AG09319 (cell line): Measurements from ENCODE around the gene NFIB.
A peak's percentile ranks its signal among the peaks of the same experiment; 100 is the strongest.

Experiments
- DNase-seq: peaks from one replicate; pipeline ENCODE4 v3.0.0-alpha.2; 2010; ENCODE audit warnings: low read depth; ENCODE audit errors: extremely low read depth
- TF ChIP-seq, protein P1 (sequence below): IDR thresholded peaks from 2 replicates; pipeline ENCODE4 v1.5.1; 2011; ENCODE audit warnings: low read depth, mild to moderate bottlenecking, inconsistent platforms, low read length, moderate library complexity

NFIB gene

DNA sequence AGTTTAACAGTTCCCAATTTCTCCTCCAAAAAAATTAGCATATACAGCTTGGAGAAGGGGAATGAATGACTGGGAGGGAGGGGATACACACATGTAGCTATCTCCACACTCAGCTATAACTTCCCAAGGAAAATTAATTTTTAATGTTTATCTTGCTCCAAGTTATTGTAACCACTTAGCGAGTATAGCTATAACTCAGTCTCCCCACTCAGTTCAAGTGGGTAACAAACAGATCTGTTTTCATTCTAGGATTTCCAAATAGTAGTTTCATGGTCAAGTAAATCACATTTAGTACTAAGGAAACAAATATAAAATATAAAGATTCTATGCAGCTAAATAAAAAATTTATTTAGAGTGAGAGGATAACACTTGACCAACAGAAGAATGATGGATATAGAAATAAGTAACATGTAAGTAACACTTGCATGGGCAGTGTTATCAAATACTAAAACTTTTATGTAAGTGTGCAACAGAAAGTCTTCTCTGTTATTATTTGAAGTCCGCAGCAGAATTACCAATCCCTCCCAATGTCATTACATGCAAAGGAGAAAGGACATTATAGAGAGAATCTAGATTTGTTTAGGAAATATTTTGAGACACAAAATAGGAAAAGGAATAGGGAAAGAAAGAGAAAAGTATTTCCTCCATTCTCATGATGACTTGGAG is 10.2 kb upstream of the NFIB start:
- DNase-seq: no peak
- TF ChIP-seq, protein P1, sequence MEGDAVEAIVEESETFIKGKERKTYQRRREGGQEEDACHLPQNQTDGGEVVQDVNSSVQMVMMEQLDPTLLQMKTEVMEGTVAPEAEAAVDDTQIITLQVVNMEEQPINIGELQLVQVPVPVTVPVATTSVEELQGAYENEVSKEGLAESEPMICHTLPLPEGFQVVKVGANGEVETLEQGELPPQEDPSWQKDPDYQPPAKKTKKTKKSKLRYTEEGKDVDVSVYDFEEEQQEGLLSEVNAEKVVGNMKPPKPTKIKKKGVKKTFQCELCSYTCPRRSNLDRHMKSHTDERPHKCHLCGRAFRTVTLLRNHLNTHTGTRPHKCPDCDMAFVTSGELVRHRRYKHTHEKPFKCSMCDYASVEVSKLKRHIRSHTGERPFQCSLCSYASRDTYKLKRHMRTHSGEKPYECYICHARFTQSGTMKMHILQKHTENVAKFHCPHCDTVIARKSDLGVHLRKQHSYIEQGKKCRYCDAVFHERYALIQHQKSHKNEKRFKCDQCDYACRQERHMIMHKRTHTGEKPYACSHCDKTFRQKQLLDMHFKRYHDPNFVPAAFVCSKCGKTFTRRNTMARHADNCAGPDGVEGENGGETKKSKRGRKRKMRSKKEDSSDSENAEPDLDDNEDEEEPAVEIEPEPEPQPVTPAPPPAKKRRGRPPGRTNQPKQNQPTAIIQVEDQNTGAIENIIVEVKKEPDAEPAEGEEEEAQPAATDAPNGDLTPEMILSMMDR: no peak

DNA sequence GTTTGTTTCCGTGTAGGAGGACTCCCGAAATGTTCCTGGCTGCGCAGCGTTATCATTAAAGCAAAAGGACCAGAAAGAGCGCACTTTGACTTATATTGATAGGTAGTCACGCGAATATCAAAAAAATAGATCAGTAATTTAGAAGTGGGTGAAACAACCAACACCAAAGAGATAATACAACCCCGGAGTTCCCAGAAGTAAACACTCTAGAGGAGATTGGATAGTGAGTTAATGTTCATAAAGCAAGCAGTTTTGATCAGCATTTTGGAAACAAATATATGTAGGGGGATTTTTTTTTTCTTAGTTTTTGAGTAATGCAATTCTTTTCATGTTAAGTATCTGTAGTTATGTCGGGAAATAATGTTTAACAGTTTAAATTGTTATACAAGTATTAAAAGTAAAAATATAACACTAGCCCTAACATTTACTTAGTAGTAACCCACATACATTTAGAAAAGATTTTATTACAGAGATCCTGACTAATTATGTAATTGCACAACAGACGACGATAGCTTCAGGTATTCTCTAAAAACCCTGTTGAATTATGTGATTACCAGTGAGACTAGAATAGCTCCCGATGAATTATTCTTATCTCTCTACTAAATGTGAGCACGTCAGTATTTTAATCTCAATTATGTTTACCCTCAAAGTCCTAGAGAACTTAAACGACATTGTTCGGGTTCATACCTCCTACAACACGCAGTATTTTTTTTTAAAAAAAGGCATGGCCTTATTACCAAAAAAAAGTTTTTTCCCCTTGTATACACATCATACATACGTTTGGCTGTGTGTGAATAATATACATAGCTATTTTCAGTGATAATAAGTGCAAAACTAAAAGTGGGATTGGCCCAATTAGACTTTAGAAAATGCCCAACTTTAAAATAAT is 9.4 kb upstream of the NFIB start:
- no peak for DNase-seq
- TF ChIP-seq, protein P1: no peak

DNA sequence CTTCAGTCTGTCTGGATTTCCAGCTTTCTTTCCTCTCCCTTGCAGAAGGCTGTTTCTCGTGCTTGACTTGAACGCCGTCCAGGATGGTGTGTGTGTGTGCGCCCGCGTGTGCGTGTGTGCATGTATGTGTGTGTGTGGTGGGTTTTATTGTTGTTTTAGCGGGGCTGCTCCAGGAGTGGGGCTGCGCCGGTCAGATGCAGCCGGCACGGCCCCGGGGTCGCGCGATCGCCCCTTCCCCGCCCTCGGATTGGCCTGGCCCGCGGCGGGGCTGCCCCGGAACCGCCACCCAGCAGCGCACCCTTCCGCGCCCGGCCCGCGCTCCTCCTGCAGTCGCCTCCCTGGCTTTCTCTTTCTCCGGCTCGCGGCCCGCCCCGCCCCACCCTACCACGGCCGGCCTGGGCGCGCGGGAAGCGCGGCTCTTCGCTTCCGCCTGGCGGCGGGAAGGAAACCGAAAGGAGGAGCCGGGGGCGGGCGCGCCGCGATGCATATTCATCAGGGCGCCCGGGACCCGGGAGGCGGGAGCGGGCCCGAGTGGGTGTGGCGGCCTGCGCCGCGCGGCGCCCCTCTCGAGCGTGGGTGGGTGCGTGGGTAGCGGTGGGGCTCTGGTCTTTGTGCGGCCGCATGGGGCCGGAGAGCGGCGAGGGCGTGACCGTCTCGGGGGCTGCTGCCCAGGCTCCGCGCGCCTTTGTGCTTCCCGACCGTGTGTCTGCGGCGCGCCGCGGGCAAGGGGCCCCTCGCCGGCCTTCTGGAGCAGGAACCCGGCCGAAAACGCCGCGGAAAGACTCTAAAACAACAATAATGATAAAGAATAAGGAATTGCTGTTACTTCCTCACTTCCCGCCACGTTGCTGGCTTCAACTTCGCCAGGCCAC is 8.5 kb upstream of the NFIB start:
- TF ChIP-seq, protein P1: peak; percentile 37
- no peak for DNase-seq

DNA sequence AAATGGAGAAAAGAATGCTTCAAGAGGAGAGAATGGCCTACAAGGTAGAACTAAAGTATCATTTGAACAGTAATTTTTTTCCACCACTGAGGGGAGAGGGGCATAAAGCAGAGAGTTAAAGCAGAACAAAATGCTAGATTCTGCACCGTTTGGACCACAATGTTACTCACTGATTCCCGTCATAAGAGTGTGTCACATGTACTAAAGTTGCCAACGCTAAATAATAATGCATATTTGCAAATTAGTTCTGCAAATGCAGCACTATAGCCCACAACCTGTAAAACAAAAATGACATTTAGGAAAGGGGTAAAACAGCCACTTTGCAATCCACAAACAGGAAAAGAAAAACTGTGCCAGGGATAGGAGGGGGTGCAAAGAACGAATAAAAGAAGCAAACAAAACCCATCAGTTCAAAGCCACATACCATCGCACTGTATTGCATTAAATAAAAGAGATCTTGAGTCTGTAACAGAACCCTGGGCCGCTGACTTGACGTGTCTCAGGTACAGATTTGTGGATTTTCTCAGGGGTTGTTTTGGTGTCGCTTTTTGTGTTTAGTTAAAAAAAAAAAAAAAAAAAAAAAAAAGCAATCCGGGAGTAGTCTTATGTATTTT is 7.7 kb upstream of the NFIB start:
- no peak for DNase-seq
- TF ChIP-seq, protein P1: no peak

DNA sequence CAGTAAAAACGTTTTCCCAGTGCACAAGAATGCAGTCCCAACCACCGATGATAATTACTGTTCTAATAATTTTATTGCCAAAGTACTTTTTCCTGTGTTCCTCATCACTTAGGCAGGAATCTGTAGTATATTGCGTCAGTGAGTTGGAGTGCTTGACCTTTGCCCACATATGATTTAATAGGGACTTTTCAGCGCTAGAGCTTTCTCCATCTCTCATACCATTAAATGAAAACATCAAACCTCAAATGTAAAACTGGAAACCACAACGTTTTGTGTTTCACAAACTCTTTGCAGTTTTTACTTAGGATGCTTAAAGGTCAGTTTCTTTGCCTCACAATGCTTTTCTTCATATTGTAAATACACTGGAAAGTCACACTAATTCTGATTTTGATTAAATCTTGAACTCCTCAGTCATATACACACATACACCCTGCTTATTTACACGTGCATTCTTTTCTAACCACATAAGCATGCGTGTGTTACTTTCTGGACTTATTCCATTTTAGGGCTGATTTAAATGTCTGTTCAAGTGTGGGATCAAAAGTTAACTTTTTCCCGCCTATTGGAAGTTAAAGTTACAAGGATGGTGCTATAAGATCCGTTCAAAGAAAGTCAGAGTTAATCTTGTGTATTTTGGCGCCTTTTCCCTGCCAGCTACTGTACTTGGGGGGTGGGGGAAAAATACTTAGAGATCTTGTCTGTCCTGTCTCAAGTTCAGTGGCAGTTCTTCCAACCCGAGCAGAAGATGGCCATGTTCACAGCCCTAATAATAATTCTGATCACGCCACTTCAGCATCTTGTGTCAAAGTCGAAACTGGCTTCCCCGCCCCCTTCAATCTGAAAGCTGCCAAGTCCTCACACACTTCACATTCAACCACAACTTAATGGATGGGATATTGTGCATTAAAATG is 6.6 kb upstream of the NFIB start:
- peak; percentile 81 for DNase-seq
- TF ChIP-seq, protein P1: no peak

DNA sequence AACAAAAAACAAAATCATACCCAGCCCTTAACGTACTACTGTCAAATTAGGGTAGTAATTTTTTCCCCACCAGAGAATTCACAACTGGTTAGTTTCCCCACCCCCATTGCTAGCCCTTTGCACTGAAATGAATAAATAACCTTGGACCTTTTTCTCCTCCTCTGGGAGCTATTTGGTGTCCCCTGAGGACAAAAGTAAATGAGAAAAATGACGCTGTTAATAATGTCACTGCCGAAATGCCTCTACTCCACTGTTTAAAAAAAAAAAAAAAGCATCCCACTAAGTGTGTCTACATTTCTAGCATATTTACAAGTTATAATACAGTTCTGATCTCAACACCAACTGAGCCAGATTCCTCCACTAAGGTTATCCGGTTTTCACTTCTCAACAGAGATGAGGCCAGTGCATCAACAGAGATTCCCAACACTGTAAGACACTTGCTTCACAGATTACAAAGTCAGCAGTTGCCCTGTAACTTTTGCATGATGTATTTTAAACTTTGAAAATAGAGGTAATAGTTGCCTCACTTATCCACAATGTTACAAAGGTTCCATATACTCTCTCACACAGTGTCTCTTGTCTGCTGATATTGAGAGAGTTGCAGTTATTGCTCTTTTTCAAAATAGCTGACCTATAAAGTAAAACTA is 5.1 kb upstream of the NFIB start:
- DNase-seq: no peak
- TF ChIP-seq, protein P1: no peak
